ENCODE measurements around the gene LRRC10B.
"Not testable (repeated sequence)": the region's sequence is repeated elsewhere in the genome, so short reads cannot be mapped to it uniquely, and the experiment has no call there.

Gene LRRC10B

DNA sequence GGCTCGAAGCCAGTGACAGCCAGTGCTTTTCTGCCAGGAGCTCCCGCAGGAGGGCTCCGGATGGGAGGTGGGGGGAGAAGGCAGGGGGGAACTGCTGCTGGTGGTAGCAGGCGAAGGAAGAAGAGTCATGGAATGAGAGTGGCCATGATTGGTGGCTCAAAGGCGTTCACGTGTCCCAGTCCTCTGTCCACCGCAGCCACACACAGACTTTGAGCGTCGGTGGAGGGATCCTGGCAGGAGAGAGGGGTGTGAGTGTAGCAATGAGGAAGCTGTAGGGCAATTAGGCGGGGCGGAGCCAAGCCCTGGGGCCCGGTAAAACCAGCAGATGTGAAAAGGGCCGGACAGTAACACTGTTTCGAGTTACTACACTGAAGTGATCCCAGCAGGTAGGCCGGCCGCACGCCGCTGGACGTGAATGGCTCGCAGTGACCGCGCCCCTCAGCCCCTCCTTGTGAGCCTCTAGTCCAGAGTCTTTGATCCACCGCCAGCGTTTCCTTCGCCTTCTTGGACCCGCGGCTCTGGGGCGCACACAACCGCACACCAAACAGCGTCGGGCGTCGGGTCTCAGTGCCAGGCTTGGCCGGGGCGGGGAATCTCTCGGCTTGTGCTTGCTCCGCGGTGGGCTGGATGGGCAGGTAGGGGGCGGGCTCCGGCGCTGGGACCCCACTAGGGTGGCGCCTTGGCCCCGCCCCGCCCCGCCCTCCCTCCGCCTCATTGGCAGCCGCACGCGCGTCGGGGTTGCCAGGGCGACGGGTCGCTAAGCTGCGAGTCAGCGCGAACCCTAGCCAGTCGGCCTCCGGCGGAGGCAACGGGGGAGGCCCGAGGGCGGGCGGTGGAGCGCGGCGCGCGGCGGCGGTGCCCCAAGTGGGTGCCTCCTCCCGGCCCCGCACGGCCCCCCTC is at the start of gene LRRC10B:
Gene LRRC10B, plus strand, starts transcription at position 788 of the 900 bp plus-strand sequence. CDS start 250 bp downstream, outside the sequence.
- FAIRE-seq (no peak), DNase-seq (ENCODE audit: low spot score) (no peak)

DNA sequence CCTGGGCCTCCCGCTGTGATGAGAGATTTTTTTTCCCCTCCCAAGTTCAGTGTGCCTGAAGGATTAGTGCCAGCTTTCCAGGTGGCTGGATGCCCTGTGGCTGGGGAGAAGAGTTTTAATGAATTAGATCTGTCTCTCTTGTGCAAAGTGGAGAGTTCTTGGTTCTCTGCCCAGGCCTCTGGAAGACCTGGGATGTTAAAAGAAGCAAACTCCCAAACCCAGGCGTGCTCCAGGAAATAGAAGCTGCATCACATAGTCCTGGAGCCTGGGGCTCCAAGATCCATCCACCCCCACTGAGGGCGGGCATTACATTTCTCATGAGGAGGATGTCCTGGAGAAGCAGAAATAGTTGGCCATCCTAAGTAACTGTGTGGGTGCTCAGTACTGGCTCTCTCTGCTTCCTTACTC is 48.1 kb upstream of the LRRC10B start:
- no peak for FAIRE-seq
- DNase-seq (ENCODE audit: low spot score), result no peak

DNA sequence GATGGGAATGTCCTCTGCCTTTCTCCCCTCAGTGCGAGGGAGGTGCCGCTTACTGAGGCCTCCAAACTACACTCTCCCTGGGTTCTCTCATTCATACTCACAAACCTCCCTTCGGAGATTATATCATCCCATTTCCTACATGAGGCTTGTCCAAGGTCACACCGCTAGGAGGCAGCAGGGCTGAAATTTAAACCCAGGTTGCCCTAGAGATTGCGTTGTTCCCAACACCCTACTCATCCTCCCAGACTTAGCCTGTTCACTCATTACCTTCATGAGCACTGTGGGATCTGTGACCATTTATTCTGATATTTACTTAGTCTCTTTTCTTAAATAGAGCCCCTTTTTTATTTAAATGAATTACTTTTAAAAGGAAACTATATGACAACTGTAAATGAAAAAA is 47.6 kb upstream of the LRRC10B start:
- DNase-seq (ENCODE audit: low spot score), result no peak
- no peak for FAIRE-seq

GRCh38 chr11:61467602-61468001 is 40.9 kb upstream of the LRRC10B start:
- not testable (repeated sequence) for FAIRE-seq; DNase-seq (ENCODE audit: low spot score)

GRCh38 chr11:61468002-61468401 is 40.5 kb upstream of the LRRC10B start:
- FAIRE-seq (no peak), DNase-seq (ENCODE audit: low spot score) (no peak)

DNA sequence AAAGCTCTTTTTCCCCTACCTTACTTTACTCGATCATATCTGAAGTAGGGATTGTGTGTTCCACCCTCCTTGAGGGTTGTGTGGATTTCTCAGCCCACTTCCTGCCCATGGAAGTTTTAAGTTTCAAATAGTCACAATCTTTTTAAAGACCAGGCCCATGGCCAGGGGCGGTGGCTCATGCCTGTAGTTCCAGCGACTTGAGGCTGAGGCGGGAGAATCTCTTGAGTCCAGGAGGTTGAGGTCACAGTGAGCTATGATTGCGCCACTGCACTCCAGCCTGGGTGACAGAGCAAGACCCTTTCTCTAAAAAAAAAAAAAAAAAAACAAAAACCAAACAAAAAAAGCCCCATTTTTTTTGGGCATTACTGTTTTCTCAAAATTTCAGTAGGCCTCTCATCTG is 36.3 kb upstream of the LRRC10B start:
- no peak for FAIRE-seq
- DNase-seq (ENCODE audit: low spot score), result no peak

- no peak for FAIRE-seq
- no peak for DNase-seq (ENCODE audit: low spot score)
Measured at GRCh38 chr11:61472868-61473267, 35.7 kb upstream of the LRRC10B start.

- FAIRE-seq, result no peak
- no peak for DNase-seq (ENCODE audit: low spot score)
Measured at GRCh38 chr11:61473370-61474012, 35.1 kb upstream of the LRRC10B start.

DNA sequence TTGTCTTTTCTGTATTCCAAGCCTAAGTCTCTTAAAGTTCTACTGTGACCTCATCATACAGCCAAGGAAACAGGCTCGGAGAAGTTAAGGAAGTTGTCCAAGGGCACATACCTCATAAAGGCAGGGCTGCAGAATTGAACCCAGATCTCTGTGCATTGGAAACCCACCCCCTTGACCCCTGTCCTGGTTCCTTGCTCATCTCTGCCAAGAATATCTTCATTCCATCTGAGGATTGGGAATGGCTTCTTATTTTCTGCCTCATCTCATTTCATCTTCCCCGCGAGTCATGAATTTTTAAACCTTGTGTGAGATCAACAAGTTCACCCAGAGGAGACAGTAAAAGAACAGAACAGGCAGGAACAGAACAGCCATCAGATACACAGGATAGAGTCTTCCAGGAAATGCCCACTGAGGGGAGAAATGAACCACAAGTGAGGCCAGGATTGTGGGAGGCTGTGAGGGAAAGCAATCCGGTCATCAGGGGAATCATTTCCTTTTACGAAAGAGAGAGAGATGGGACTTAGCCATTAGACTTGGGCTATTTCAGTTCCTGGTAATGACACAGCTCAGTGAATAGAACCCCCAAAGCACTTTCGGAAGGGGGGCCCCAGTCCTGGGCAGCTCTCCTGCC is 34.4 kb upstream of the LRRC10B start:
- no peak for FAIRE-seq

DNA sequence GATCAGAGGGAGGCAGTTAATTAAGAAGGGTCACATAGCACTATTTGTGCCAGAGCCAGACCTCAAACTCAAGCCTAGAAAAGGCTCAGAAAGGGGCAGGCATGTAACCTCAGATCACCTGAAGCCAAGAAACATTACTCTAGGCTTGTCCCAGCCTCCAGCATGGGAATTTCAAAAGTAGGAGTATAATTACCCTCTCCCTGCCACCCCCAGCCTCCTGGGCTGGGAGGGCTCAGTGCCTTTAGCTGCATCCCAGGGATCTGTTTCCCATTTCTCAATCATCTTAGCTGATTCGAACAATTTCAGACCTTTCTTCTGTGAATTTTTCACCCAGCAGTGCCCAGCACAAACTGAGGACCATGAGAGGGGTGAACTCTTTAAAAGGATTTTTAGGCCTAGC is 33.1 kb upstream of the LRRC10B start:
- DNase-seq (ENCODE audit: low spot score) (no peak), FAIRE-seq (no peak)

More for the DNA sequence above, 34.4 kb upstream of the LRRC10B start:
- DNase-seq (ENCODE audit: low spot score), result no peak

GRCh38 chr11:61476371-61476770 is 32.2 kb upstream of the LRRC10B start:
- no peak for DNase-seq (ENCODE audit: low spot score)
- no peak for FAIRE-seq

GRCh38 chr11:61477126-61477525 is 31.4 kb upstream of the LRRC10B start:
- FAIRE-seq (no peak), DNase-seq (ENCODE audit: low spot score) (no peak)

GRCh38 chr11:61477727-61478148 is 30.8 kb upstream of the LRRC10B start:
- DNase-seq (ENCODE audit: low spot score) (no peak), FAIRE-seq (no peak)

- not testable (repeated sequence) for FAIRE-seq
Measured at GRCh38 chr11:61479360-61480058, 29.0 kb upstream of the LRRC10B start.

GRCh38 chr11:61480261-61480993 is 28.1 kb upstream of the LRRC10B start:
- FAIRE-seq (no peak), DNase-seq (ENCODE audit: low spot score) (no peak)

More at GRCh38 chr11:61479360-61480058, 29.0 kb upstream of the LRRC10B start:
- not testable (repeated sequence) for DNase-seq (ENCODE audit: low spot score)

DNA sequence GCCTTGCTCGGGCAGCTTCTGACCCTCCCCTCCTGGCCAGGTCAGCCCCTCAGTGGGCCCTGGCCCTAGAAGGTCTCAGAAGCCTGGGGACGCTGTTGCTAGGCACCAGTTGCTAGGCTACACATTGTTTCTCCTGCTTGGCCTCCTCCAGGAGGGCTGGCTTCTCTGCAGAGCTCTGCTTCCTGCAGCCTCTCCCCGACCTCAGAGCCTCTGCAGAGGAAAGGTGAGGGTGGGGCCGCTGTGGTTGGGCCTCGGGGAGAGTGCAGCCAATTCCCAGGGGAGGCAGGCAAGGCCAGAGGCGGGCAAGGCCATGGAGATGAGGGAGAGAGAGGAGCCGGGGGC is 27.6 kb upstream of the LRRC10B start:
- DNase-seq (ENCODE audit: low spot score) (no peak), FAIRE-seq (no peak)

DNA sequence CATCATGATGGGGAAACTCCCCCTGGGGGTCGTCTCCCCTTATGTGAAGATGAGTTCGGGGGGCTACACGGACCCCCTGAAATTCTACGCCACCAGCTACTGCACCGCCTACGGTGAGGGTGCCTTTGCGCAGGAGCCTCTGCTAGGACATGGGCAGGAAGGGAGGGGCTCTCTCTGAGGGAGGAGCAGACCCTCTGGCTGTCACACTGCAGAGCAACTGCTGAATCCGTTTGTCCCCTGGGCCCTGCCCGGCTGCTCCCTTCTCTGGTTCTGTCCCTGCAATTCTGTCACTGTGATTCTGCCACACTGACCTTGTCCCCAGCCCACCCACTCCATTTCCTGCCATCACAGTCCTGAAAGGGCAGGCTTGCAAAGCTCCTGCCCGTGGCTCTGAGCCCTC is 26.7 kb upstream of the LRRC10B start:
- DNase-seq (ENCODE audit: low spot score), result no peak
- no peak for FAIRE-seq

GRCh38 chr11:61482513-61482912 is 26.0 kb upstream of the LRRC10B start:
- FAIRE-seq, result no peak
- no peak for DNase-seq (ENCODE audit: low spot score)

DNA sequence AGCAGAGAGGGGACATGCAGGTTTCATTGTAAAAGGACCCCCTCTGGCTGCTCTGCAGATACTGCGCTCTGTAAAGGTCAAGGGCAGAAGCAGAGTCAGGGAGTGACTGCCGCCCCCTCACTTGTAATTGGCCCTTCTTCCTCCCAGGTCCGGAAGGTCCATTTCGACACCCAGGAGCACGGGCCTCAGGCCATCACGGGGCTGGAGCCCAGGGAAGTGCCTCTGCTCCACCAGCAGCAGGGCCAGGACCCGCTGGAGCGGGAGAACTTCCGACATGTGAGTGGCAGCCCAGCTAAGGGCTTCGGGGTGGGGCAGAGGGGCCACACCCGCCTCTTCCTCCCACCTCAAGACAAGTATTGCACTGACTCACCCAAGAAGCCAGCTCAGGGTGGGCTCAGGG is 24.0 kb upstream of the LRRC10B start:
- DNase-seq (ENCODE audit: low spot score) (no peak), FAIRE-seq (no peak)

DNA sequence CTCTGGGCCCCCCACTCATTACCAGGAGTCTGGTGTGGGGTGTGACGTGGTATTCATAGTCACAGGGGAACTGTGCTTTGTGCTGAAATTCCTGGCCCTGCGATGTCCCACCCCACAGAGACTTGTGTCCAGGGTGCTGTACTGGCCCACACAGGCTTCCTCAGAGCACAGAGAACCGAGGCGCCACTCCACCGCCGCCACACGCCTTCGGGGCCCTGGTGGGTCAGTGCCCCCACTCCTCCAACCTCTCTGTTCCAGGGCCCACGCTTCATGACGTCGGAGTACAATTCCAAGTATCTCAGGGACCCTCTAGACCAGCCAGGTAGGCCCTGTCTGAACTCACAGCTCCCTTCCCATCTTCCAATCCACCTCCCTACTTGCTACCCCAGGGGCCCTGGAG is 23.5 kb upstream of the LRRC10B start:
- DNase-seq (ENCODE audit: low spot score) (no peak), FAIRE-seq (no peak)
